ACHN (cell line): ENCODE results near the gene EML3.
"Not testable (repeated sequence)": the region's sequence is repeated elsewhere in the genome, so short reads cannot be mapped to it uniquely, and the experiment has no call there.

Experiments
- DNase-seq: peaks from one replicate; pipeline ENCODE4 v3.0.0-alpha.2; 2015
- in situ Hi-C: cut with HindIII; loops from 2 replicates; pipeline ENCODE4 v1.10.0; 2017; ENCODE audit warnings: low sequenced_read_pairs, low pct_ligation_motif_present, low pct_unique_long_range_greater_than_20kb

EML3 gene

DNA sequence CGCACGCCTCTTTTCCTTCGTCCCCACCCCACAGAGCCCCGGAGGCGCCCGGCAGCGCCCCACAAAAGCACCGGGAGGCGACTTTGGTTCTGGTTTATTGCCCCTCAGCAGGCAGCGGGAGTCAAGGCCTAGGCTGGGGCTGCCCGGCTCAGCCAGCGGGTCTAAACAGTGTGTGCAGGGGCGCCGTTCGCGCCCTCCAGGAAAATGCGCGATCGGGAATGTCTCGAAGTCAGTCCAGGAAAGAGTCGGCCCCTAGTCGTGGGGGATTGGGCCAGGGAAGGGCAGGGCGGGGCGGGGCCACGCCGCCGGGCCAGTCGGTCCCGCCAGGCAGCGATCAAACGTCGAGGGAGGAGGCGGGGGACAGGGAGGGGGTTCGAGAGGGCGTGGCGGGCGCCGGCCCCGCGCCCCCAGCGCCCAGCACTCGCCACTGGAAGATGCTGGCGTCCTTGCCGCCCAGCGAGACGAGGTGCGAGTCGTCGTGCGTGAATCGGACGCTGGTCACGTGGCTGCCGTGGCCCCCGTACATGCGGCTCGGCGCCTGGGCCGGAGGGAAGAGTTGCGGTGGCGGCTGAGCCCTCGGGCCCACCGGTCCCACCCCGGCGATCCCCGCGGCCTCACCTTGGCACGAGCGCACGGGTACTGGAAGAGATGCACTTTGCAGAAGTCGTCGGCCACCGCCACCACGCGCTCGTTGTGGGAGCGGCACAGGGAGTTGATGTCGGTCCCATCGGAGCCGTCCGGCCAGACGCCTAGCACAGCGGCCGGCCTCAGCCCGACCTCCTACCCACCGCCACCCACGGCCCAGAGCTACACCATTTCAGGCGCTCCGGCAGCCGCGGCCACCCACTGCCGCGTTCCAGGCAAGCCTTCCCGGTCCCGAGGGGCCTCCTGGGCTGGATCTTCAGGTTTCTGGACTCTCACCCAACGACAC, 10.2 kb downstream of the EML3 start:
- in situ Hi-C loops = no loop called here
- peak; percentile 38 for DNase-seq

DNA sequence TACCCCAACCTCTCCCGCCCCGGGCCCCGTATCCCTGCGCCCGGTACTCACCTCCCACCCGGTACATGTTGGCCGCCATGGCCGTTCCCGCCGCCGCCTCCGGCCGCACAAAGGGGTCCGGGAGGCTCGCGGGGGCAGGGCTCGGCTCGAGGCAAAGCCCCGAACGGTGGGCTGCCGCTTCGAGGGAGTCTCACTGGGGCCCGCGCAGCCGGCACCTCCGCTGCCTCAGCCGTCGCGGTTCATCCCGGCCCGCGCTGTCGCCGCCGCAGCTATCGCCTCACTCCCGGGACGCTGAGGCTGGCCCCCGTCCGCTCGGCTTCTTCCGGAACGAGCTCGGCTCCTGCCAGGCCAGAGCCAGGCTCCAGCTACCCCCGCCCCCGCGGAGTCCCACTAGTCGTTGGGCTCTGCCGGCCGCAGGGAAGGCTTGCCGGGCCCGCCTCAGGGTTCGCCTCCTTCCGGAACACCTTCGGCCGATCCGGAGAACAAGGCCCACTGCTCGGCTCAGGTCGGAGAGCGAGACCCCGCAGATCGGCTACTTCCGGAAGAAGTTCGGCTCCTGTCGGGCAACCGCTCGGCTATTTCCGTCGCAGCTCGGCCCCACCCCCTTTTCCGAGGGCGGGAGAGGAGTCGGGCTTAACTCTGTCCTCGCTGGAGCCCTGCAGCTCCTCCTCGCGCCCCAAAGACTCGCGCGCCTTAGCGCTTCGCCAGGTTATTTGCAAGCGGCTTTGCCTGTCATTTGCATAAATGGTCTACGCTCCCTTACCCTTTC, 11.0 kb downstream of the EML3 start, which contains the start of gene MTA2:
Gene MTA2, minus strand, starts transcription at position 494 of the 769 bp plus-strand sequence. Its CDS starts 415 bp downstream, at position 79.
- DNase-seq = peak; percentile 94
- in situ Hi-C loops = no loop called here

DNA sequence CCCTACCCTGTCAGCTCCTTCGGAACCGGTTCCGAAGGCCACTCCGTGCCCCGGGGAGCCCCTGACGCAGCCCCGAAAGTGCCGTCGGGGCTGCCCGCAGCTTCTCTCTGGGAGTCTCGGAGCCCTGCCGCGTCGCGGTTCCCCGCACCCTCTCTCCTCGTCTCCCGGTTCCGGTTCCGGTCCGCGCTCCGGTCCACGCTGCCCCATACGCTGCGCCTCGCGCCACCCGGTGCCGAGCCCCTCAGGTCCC, 11.5 kb downstream of the EML3 start:
- in situ Hi-C loops = no loop called here
- peak; percentile 6 for DNase-seq

DNA sequence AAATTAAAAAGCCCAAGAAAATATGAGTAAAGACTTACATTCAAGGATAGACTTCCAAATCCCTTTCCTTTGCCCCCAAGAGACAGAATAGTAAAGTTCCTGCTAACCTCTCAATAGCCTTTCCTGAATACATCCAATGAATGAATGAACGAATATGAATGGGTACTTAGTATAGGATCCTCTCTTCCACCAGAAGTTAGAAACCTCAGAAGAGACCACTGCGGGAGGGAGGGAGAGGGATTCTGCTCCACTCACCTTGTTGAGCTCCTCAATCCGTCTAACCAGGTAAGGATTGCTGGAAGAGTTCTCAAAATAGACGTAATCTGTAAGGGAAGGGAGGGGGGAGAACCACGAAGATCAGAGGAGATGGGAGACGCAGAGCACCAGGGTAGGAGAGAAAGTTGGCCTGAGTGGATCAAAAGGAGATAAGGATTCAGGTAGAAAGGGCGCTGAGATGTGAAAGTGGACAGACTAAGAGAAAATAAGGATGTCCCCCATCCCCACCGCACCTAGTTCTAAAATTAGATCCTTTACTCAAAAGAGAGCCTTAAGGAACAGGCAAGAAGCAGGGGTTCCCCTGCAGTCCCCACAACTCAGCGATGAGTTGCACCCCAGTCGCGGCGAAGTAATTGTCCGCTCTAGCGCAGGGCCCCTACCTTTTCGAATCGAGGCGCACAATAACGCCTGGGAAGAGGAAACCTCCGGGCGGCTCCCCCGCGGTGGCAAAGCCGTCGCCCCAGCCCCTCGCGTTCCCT, 12.0 kb downstream of the EML3 start:
- no peak for DNase-seq
- in situ Hi-C loops = no loop called here

DNA sequence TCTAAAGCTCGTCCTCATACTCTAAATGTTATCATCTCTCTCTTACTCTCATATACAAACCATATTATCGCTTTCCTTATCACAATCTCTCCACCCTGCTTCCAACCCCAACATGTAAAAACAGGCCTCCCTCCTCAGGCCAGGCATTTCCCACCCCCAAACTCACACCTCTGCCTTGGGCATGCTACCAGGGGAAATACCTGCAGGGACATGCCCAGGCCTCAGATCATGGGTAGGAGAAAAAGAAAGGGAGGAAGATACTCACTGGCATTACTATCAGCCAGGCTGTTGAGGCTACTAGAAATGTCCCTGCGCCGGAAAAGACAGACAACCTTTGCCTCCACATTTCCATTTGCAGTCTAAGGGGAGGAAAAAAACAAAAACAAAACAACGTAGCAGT, 12.7 kb downstream of the EML3 start:
- in situ Hi-C loops = no loop called here
- no peak for DNase-seq

DNA sequence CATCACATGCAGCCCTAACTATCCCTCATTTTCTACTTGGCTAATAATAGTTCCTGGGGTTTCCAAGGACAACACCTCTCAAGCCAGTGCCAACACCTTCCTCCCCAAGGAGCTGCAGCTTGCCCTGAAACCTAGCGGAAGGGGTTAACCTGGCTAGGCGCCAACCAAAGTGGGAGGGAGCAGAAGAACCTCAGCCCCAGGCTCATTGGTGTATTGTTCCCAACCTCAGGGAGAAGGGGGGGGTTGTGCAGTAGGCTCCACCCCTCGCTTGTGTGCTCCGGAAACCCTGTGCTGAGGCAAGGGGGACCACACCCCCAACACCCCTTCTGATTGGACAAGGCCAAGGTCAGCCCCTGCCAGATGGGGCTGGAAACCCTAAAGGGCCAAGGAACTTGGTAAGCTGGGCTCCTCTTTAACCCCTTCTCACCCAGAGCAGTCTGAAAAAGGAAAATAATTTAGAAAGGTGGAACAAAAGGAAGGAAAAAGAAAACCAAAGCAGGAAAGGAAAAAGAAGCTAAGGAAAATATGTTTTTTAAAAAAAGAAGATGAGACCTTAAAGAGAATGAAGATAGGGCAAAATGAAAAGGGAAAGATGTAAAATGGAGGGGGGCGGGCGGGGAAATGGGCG, 13.4 kb downstream of the EML3 start:
- peak; percentile 91 for DNase-seq
- in situ Hi-C loops = no loop called here

DNA sequence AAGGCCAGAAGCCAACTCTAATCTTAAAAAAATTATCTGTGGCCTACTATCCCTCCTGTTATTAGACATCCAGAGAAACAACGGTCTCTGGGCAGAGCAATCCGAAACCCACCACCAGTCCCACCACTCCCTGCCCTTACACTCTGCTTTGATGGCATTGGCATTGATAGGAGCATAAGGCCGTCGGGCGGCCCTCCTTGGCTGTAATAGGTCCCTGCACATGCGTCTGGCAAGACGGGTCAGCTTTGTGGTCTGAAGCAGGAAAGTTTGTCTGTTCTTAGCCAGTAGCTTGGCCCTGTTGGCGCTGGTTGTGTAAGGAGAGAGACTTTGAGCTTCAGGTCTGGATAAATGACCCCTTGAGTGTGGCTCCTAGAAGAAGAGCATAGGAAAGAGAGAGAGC, 17.5 kb downstream of the EML3 start:
- in situ Hi-C loops = no loop called here
- no peak for DNase-seq

DNA sequence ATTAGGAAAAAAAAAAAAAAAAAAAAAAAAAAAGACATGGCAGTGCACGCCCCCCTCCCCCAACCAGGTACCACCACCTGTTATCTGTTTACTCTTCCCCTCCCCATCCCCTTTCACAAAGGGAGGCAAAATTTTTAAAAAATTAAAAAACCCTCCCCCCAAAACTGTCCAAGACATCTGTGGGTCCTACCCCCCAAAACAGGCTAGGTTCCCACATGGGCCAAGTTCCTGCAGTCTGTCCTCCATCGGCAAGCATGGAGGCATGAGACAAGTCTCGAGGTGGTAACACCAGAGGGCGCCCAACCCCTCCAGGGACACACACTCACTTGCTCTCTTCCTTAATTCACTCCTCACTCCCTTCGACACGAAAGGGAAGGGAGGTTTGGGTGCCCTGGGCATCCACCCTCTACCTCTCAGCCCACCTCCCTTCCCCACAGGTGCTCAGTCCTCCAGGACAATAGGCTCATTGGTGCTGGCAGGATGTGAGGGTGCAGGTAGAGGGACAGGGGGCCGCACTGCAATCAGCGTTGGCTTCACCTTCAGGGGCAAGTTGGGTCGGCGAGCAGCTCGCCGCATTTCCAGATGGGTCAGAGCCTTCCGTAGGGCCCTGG, 19.0 kb downstream of the EML3 start:
- DNase-seq = peak; percentile 77

DNA sequence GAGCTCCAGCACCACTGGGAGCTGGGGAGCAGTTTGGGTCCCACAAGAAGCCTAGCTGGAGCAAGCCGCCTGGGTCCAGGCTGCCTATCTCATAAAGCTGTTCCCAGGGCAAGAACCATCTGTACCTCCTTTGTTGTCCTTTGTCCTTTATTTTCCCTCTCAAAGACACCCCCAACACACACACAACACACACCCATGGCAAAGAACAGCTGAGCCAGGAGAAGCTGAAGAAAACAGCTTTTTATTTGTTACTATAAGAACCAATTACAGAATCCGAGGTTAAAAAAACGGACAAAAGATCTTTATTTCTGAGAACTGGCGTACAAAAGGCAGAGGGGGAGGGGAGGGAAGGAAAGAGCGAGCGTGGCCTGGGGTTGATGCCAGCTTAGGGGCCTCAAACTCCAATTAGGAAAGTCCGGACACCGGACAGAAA, 19.6 kb downstream of the EML3 start:
- in situ Hi-C loops = no loop called here

More for the DNA sequence above, 19.0 kb downstream of the EML3 start:
- in situ Hi-C loops = no loop called here

DNA sequence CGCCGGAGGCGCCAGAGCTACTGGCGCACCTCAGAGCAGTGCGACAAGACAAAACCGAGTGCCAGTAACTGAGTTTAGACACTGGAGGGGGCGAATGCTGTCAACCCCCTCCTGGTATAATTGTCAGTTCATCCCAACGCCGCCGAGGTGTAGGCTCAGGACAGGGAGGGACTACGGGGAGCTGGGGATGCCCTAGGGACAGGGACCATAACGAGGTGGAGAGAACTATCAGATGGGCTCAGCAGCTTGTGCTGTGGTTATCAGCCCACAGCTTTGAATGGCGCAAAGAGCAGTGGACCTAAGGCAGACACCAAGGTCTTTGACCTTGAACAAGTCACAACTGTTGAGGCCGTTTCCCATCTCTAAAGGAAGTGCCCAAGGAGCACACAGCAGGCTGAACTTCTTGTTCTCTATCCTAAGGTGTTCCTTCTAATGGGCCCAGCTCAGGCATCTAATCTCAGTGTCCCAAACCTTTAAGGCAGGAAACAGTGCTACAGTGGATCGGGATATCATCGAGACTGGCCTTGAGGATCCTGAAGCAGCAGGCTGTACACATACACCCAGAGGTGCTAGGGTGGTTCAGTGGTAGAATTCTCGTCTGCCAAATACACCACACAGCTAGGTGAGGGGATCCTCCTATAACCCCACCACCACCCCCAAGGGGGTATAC, 20.3 kb downstream of the EML3 start:
- in situ Hi-C loops = no loop called here
- no peak for DNase-seq

More for the DNA sequence above, 19.6 kb downstream of the EML3 start:
- no peak for DNase-seq

DNA sequence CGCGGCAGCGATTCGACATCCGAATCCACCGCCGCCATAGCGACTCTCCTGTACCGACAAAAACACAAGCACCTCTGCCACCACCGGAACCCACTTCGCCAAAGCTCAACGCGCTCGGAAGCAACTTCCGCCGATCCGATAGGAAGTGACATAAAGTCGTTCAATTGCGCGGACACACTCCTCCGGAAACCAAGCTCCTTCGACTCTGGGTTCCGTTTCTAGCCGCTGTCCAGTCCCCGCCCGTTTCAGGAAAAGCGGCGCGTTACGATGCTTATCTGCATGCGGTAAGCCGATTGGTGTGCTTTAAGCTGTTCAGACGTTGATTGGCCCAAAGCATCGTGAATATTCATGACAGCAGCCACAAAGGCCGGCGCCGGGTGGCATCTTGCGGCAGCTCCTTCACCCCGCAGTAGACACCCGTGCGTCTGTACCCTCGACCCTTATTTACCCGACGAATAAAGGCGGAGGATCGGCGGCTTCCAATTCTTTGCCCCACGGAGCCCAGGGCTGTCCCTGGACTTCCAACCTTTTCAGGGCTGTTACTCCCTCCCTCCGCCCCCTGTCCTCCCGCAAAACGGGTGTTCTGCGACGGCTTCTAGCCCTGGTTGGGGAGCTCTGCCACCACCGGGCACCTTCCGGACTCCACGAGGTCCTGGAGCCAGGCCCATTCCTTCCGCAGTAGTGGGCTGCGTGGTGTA, 21.0 kb downstream of the EML3 start, which contains the start of gene TUT1:
Gene TUT1, minus strand, starts transcription at position 76 of the 698 bp plus-strand sequence. Its CDS starts 38 bp downstream, at position 38.
- peak; percentile 98 for DNase-seq
- in situ Hi-C loops = no loop called here

DNA sequence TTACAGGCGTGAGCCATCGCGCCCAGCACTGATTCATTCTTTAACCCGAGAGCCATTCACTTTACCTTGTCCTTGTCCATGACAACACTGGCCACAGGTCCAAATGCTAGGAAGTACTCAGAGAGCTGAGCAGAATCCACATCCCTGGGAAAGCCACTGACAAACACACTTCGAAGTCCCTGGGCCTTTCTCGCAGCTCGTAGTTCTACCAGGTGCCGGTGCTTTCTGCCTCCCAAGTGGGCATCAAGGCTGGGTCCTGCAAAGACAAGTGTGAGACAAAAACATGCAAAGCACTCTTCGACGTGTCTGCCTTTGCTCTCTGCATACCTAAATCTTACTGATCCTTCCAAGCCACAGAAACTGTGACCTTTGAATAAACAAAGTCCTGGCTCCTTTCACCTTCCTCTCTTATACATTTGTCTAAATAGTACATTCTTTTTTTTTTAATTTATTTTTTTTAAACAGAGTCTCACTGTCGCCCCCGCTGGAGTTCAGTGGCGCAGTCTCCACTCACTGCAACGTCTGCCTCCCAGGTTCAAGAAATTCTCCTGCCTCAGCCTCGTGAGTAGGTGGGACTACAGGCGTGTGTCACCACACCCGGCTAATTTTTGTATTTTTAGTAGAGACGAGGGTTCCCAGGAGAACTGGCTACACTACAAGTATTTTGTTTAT, 23.5 kb downstream of the EML3 start:
- peak; percentile 29 for DNase-seq
- in situ Hi-C loops = no loop called here

DNA sequence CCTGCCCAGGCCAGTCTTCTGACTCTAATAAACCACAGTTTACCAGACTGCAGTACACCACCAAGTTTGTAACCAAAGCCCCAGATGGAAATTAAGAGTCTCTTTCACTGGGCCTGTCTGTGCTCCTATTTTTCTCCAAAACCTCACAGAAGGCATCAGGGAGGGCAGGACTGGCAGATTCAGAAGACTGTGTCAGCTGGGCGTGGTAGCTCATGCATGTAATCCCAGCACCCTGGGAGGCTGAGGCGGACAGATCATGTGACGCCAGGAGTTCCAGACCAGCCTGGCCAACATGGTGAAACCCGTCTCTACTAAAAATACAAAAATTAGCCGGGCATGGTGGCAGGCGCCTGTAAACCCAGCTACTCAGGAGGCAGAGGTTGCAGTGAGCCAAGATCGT, 27.2 kb downstream of the EML3 start:
- DNase-seq, in situ Hi-C loops: not testable (repeated sequence)

DNA sequence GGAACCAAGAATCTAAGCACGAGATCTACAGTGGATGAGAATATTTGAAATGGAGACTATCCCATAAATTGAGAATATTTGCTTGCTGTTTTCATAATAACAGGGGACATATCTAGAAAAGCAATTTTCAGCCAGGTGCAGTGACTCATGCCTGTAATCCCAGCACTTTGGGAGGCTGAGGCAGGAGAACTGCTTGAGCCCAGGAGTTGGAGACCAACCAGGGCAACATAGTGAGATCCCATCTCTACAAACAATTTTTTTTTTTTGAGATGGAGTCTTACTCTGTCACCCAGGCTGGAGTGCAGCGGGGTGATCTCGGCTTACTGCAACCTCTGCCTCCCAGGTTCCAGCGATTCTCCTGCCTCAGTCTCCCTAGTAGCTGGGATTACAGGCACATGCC, 30.8 kb downstream of the EML3 start:
- in situ Hi-C loops, DNase-seq: not testable (repeated sequence)

DNA sequence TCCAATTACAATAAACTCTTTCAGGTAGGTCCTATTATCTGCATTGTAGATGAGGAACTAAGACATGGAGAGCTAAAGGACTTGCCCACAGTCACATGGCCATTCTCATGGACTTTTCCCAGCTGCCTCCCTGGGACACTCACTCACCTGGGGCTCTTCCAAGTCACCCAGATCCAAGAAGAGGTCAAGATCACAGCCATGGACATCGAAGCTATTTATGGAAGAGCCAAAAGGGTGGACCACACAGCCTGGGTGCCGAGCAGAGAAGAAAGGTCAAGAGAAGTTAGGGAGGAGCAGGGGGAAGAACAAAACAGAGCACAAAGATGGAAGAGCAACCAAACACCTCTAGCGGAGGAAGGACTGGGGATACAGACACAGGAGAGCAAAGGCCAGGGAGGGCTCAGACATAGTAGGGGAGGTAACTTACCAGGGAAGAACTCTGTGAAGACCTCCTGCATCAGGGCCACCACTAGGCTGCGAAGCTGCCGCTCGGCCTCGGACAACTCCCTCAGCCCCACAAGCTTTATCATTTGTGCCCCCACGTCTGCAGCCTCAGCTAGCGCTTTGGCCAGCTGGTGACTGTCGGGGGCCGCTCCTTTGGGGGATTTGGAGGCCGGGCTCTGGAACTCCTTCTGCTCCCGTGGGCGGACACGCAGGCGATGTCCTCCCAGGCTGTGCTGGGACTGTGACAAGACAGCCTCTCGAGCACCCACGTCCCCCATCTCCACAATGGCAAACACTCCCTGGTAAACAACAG, 31.4 kb downstream of the EML3 start:
- DNase-seq = no peak
- in situ Hi-C loops = no loop called here

DNA sequence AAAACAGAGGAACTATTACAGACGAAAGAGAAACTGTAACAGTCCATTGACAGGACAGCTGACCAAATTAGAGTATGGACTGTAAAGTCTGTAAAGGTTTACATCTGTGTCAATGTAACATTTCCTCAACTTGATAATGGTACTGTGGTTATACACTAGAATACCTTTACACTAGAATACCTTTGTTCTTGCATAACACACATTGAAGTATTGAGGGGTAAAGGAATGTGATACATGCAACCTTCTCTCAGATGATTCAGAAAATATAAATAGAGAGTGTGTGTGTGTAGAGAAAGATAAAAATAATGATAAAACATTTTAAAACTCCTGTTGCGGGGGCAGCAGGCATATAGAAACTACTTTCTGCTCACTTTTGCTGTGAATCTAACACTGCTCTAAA, 33.3 kb downstream of the EML3 start:
- DNase-seq = no peak
- in situ Hi-C loops = no loop called here
